ELR (cell line): ENCODE data around the gene GIT2.
"Not testable (repeated sequence)": the region's sequence is repeated elsewhere in the genome, so short reads cannot be mapped to it uniquely, and the experiment has no call there.

Experiments
- DNase-seq: peaks from one replicate; pipeline ENCODE4 v3.0.0-alpha.2; 2015; ENCODE audit warnings: low read depth

Gene GIT2

GRCh38 chr12:109891731-109892130 is 104.4 kb downstream of the GIT2 start:
- DNase-seq: not testable (repeated sequence)

GRCh38 chr12:109890620-109891170 is 105.5 kb downstream of the GIT2 start:
- DNase-seq: no peak

DNA sequence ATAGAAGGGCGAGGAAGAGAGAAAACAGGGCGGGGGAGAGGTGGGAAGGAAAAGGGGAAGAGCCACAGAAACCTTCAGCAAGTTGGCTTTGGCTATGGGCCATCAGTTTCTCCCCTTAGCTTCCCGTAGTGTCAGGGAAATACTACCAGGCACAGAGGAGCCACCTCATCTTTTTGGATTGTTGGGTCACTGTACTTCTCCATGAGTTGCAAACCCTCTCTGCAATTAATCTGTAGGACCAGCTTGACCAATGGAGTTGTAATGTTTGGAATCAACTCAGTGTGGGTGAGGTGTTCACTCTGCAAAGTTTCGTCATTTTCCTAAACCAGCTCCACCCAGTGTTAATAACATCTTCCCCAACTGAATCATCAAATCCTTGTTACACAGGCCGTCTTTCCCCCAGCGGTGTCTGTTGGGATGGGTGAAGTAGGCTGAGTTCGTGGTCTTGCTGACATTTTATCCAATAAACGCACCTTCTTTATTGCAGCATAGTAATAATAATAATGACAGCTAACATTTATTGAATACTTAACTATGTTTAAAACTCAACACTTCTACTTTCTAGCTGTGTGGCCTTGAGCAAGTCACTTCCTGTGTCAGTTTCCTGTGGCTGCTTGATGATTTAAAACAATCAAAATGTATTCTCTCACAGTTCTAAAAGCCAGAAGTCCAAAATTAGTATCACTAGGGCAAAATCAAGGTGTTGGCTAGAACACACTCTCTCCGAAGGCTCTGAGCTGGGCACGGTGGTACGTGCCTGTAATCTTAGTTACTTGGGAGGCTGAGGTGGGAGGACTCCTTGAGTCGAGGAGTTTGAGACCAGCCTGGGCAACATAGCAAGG is 107.8 kb downstream of the GIT2 start:
- peak; percentile 98 for DNase-seq

DNA sequence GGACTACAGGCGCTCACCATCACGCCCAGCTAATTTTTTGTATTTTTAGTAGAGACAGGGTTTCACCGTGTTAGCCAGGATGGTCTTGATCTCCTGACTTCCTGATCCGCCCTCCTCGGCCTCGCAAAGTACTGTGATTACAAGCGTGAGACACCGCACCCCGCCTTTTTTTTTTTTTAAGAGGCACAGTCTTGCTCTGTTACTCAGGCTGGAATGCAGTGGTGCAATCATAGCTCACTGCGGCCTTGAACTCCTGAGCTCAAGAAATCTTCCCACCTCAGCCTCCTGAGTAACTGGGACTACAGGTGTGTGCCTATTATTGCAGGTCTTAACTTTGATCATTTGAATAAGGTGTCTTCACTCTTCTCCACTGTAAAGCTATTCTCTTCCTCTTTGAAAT is 110.6 kb downstream of the GIT2 start:
- DNase-seq: no peak

- DNase-seq: no peak
Observed at GRCh38 chr12:109883461-109883860, 112.7 kb downstream of the GIT2 start.

- peak; percentile 42 for DNase-seq
Observed at GRCh38 chr12:109881752-109882151, 114.4 kb downstream of the GIT2 start.

GRCh38 chr12:109880938-109881337 is 115.2 kb downstream of the GIT2 start:
- no peak for DNase-seq

DNA sequence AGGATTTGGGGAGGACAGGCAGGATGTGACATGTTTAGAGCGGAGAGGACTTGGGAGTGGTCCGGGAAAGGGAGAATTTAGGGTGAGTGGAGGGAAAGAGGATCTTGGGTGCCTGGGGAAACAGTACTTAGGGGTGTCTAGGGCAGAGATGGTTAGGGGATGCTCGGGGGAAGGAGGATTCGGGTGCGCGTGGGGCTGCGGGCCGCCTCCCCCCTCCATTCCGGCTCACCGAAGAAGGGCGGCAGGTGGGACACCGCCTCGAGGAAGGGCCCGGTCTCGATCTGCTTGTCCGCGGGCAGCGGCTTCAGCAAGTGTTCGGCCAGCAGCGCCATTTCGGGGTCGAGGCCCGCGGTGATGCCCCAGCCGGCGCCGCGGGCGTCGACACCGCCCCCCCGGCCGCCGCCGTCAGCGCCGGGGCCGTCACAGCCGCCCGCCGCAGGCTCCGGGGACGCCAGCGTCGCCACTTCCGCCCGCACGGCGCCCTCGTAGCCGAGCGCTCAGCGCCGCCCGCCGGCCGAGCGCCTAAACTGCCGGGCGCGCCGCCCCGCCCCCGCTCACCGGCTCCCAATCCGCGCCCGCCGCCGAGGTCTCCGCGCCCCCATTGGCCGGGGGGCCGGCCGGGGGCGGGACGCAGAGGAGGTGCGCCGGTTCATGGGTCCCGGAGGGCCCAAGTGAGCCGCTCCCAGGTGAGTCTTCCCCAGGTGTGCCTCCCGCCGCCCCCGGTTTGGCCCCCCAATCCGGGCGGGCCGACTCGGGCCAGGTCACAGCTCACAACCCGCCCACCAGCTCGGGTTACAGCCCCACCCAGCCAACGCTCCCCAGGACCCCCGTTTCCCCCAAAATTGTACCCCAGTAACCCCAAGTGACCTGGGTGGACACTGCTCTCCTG is 115.9 kb downstream of the GIT2 start, which contains the start of gene GLTP:
GLTP (minus strand) TSS at position 499 of the 889 bp plus-strand sequence; CDS start at position 332, 167 bp downstream.
- peak; percentile 87 for DNase-seq
